Measurements from ENCODE around the gene LRP4. TPM values are rescaled to one million over a fixed set of nuclear protein-coding genes. Genes with fewer than 3 reads are reported as not detected.

Gene LRP4
- total and polyA plus RNA-seq, 2 of the 13 experiments (the other 11 are each of a cell fraction or from before 2014, with no cell fraction given), result 4.7 to 13.3 TPM

- ChIA-PET POLR2A (no interaction called here), CTCF (ENCODE audit: low intra/inter-chr PET ratio, low total read pairs) (no interaction called here)
- H3K36me3 ChIP-seq (replicated peaks in 1 of 2; ENCODE audit: control insufficient read depth in 1 of 2, insufficient read depth in 2 of 2, low read length in 2 of 2), result peaks cover 0 to 10% of the 10 kb centered on the region in 2 experiments; a peak in 1 of 5 replicates
- no peaks in the 10 kb centered on the region for H3K27me3 ChIP-seq (ENCODE audit: control insufficient read depth in 1 of 2, insufficient read depth in 2 of 2, low read length in 2 of 2)
- no peak overlapping the region for H3K27ac ChIP-seq (ENCODE audit: extremely low read length, insufficient read depth, low read length)
- in situ Hi-C loops (cut with HindIII; ENCODE audit: extremely low pct_ligation_motif_present, low pct_unique_long_range_greater_than_20kb) (no loop called here), intact Hi-C loops (cut with micrococcal nuclease; ENCODE audit: unreplicated experiment) (no loop called here)
- H3K79me2 ChIP-seq (ENCODE audit: insufficient read depth, low read length), result peaks cover 97% of the 10 kb centered on the region
- ATAC-seq (no peak), DNase-seq (ENCODE audit: low spot score) (no peak), FAIRE-seq (no peak)
- WGBS (ENCODE audit: low lambda C conversion rate), result 77% methylated on average over 3 of the region's 3 CpGs
- H3K4me1 ChIP-seq (ENCODE audit: insufficient read depth, low read length), result peaks cover 13% of the 10 kb centered on the region
- H3K4me3 ChIP-seq (replicated peaks in 1 of 3; ENCODE audit: insufficient read depth in 1 of 3, low read depth in 2 of 3, low read length in 3 of 3), result no peak overlapping the region
- H3K9me3 ChIP-seq (ENCODE audit: low read length), result no peaks in the 10 kb centered on the region
- H4K20me1 ChIP-seq (ENCODE audit: insufficient read depth, low read length), result no peaks in the 10 kb centered on the region; the same call in 1 of the 2 replicates
- no peak for TF ChIP-seq ZNF589 (CRISPR knock-in tag; conservative IDR thresholded peaks at IDR 0.05)
- no peak for TF ChIP-seq ZNF674 (CRISPR knock-in tag; IDR thresholded peaks at IDR 0.05; ENCODE audit: low read depth)
- TF ChIP-seq XRCC5 (optimal IDR thresholded peaks at IDR 0.05; ENCODE audit: low read length), result no peak
- TF ChIP-seq ZNF761 (CRISPR knock-in tag; conservative IDR thresholded peaks at IDR 0.05), result no peak
- TF ChIP-seq ZNF292 (CRISPR knock-in tag; IDR thresholded peaks at IDR 0.05; ENCODE audit: borderline replicate concordance, low read depth), result no peak
- no peak for TF ChIP-seq KLF16 (CRISPR knock-in tag; IDR thresholded peaks at IDR 0.05)
- no peak for TF ChIP-seq ZNF275 (CRISPR knock-in tag; IDR thresholded peaks at IDR 0.05; ENCODE audit: borderline replicate concordance)
- TF ChIP-seq, protein P1, sequence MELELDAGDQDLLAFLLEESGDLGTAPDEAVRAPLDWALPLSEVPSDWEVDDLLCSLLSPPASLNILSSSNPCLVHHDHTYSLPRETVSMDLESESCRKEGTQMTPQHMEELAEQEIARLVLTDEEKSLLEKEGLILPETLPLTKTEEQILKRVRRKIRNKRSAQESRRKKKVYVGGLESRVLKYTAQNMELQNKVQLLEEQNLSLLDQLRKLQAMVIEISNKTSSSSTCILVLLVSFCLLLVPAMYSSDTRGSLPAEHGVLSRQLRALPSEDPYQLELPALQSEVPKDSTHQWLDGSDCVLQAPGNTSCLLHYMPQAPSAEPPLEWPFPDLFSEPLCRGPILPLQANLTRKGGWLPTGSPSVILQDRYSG (CRISPR knock-in tag; IDR thresholded peaks at IDR 0.05), result no peak
- no peak for TF ChIP-seq NR0B2 (CRISPR knock-in tag; IDR thresholded peaks at IDR 0.05)
- TF ChIP-seq FOXA1 (IDR thresholded peaks at IDR 0.05), result no peak
- no peak for TF ChIP-seq FOXA1 (CRISPR knock-in tag; IDR thresholded peaks at IDR 0.05)
- no peak for TF ChIP-seq ZNF766 (CRISPR knock-in tag; IDR thresholded peaks at IDR 0.05; ENCODE audit: borderline replicate concordance)
- TF ChIP-seq HNRNPK (IDR thresholded peaks at IDR 0.05; ENCODE audit: low read depth, low read length, poor library complexity, severe bottlenecking), result no peak
- no peak for TF ChIP-seq ZMYM2 (CRISPR knock-in tag; IDR thresholded peaks at IDR 0.05)
- TF ChIP-seq ZNF614 (CRISPR knock-in tag; IDR thresholded peaks at IDR 0.05; ENCODE audit: borderline replicate concordance), result no peak
- no peak for TF ChIP-seq ZBTB7A (CRISPR knock-in tag; IDR thresholded peaks at IDR 0.05)
- TF ChIP-seq PTBP1 (IDR thresholded peaks at IDR 0.05; ENCODE audit: low read depth, low read length, poor library complexity, severe bottlenecking), result no peak
- TF ChIP-seq PHB2 (IDR thresholded peaks at IDR 0.05; ENCODE audit: partially characterized antibody), result no peak
- no peak for TF ChIP-seq SRY (CRISPR knock-in tag; IDR thresholded peaks at IDR 0.05)
- H3K4me2 ChIP-seq (ENCODE audit: low read depth, low read length), result no peak overlapping the region
- H2AFZ ChIP-seq (ENCODE audit: low read length), result no peak overlapping the region
- BruUV-seq (replicated peaks), result no TSS peak
- H3K9ac ChIP-seq (ENCODE audit: insufficient read depth, low read depth, low read length), result no peak overlapping the region
These were observed 82.5 kb downstream of the LRP4 start for GRCh38 chr11:46835897-46836296.

Measured in HepG2 (cell line).